ENCODE data around the gene CCDC74A. TPM values are rescaled to one million over a fixed set of nuclear protein-coding genes. Genes with fewer than 3 reads are reported as not detected.
"Not testable (repeated sequence)": the region's sequence is repeated elsewhere in the genome, so short reads cannot be mapped to it uniquely, and the experiment has no call there.

Gene CCDC74A
- total RNA-seq, 1 donor from 2014 or later, result 19.9 TPM

- Mint-ChIP-seq H3K36me3 (no peaks in the 10 kb centered on the region), H3K27ac (no peak overlapping the region), H3K27me3 (peaks cover 9% of the 10 kb centered on the region), H3K9me3 (no peaks in the 10 kb centered on the region), H3K4me3 (no peak overlapping the region), H3K4me1 (ENCODE audit: unreplicated experiment) (no peaks in the 10 kb centered on the region)
- DNase-seq (ENCODE audit: extremely low spot score, unreplicated experiment), result no peak
- no peak for TF ChIP-seq CTCF (conservative IDR thresholded peaks at IDR 0.05)
Measured at GRCh38 chr2:131552871-131553270, 25.2 kb downstream of the CCDC74A start.

- no peak for DNase-seq (ENCODE audit: extremely low spot score, unreplicated experiment)
- Mint-ChIP-seq H3K9me3 (no peaks in the 10 kb centered on the region), H3K4me3 (no peak overlapping the region), H3K27me3 (peaks cover 6% of the 10 kb centered on the region), H3K27ac (no peak overlapping the region), H3K36me3 (no peaks in the 10 kb centered on the region), H3K4me1 (ENCODE audit: unreplicated experiment) (peaks cover 5% of the 10 kb centered on the region)
- TF ChIP-seq CTCF (conservative IDR thresholded peaks at IDR 0.05), result no peak
Measured at GRCh38 chr2:131556998-131557397, 29.3 kb downstream of the CCDC74A start.

- H3K27me3 Mint-ChIP-seq, result peaks cover 4% of the 10 kb centered on the region
- TF ChIP-seq CTCF (conservative IDR thresholded peaks at IDR 0.05), result no peak
- H3K9me3 Mint-ChIP-seq, result no peaks in the 10 kb centered on the region
- no peaks in the 10 kb centered on the region for H3K36me3 Mint-ChIP-seq
- H3K27ac Mint-ChIP-seq, result no peak overlapping the region
- no peak overlapping the region for H3K4me3 Mint-ChIP-seq
- H3K4me1 Mint-ChIP-seq (ENCODE audit: unreplicated experiment), result peaks cover 5% of the 10 kb centered on the region
- no peak for DNase-seq (ENCODE audit: extremely low spot score, unreplicated experiment)
Measured at GRCh38 chr2:131557558-131558321, 30.1 kb downstream of the CCDC74A start.

GRCh38 chr2:131566371-131566770 lies 38.7 kb downstream of the CCDC74A start:
- no peaks in the 10 kb centered on the region for H3K36me3 Mint-ChIP-seq

GRCh38 chr2:131567891-131568290 lies 40.2 kb downstream of the CCDC74A start:
- Mint-ChIP-seq H3K4me3 (no peak overlapping the region), H3K27me3 (peaks cover 17% of the 10 kb centered on the region), H3K9me3 (no peaks in the 10 kb centered on the region), H3K27ac (no peak overlapping the region), H3K36me3 (no peaks in the 10 kb centered on the region), H3K4me1 (ENCODE audit: unreplicated experiment) (no peaks in the 10 kb centered on the region)
- TF ChIP-seq CTCF (conservative IDR thresholded peaks at IDR 0.05), result no peak
- DNase-seq (ENCODE audit: extremely low spot score, unreplicated experiment), result no peak

More at GRCh38 chr2:131566371-131566770, 38.7 kb downstream of the CCDC74A start:
- H3K4me3 Mint-ChIP-seq, result no peak overlapping the region
- H3K27me3 Mint-ChIP-seq, result peaks cover 14% of the 10 kb centered on the region
- H3K27ac Mint-ChIP-seq, result no peak overlapping the region
- H3K4me1 Mint-ChIP-seq (ENCODE audit: unreplicated experiment), result no peaks in the 10 kb centered on the region
- no peaks in the 10 kb centered on the region for H3K9me3 Mint-ChIP-seq
- TF ChIP-seq CTCF (conservative IDR thresholded peaks at IDR 0.05), result no peak
- no peak for DNase-seq (ENCODE audit: extremely low spot score, unreplicated experiment)

- H3K4me1 Mint-ChIP-seq (ENCODE audit: unreplicated experiment); H3K36me3 Mint-ChIP-seq; H3K4me3 Mint-ChIP-seq; H3K27ac Mint-ChIP-seq; DNase-seq (ENCODE audit: extremely low spot score, unreplicated experiment); H3K9me3 Mint-ChIP-seq: not testable (repeated sequence)
- peaks cover 20% of the 10 kb centered on the region for H3K27me3 Mint-ChIP-seq
Measured at GRCh38 chr2:131568401-131568800, 40.7 kb downstream of the CCDC74A start.
